GM12878 (cell line): ENCODE results near the gene ADAM15. TPM values are rescaled to one million over a fixed set of nuclear protein-coding genes. Genes with fewer than 3 reads are reported as not detected.

ENCODE experiments used
- CBFB ChIP-seq: IDR thresholded peaks from 2 replicates; pipeline ENCODE4 v1.6.1; 2016; ENCODE audit warnings: antibody characterized with exemption, low read depth
- CBX5 ChIP-seq: sonication (generic); IDR thresholded peaks from 2 replicates; pipeline ENCODE4 v1.6.1; 2016; ENCODE audit warnings: low read depth, moderate library complexity, mild to moderate bottlenecking, inconsistent platforms
- CEBPZ ChIP-seq: fragments of 150-350 bp; IDR thresholded peaks from 2 replicates; pipeline ENCODE4 v1.6.1; 2016; ENCODE audit warnings: low read depth, low read length
- MYC ChIP-seq: IDR thresholded peaks from 2 replicates; pipeline ENCODE4 v1.6.1; 2011; ENCODE audit warnings: mild to moderate bottlenecking, low read length, moderate library complexity, inconsistent platforms; ENCODE audit not compliant: insufficient read depth, insufficient replicate concordance, insufficient read length, severe bottlenecking
- SREBF1 ChIP-seq: IDR thresholded peaks from 2 replicates; pipeline ENCODE4 v1.6.1; 2012; ENCODE audit warnings: mild to moderate bottlenecking, low read length
- TARDBP ChIP-seq: IDR thresholded peaks from 2 replicates; pipeline ENCODE4 v1.6.1; 2016; ENCODE audit warnings: borderline replicate concordance
- WRNIP1 ChIP-seq: IDR thresholded peaks from 2 replicates; pipeline ENCODE4 v1.6.1; 2011; ENCODE audit warnings: low read depth, low read length, improper control_type of control experiment, borderline replicate concordance
- ZBTB4 ChIP-seq: fragments of 450-650 bp; formaldehyde crosslinking; IDR thresholded peaks from 2 replicates; pipeline ENCODE4 v1.4.0; 2022; ENCODE audit warnings: mild to moderate bottlenecking, moderate library complexity
- polyA plus RNA-seq, 11 experiments: library from polyadenylated mRNA; depleted of rRNA in 4 of 11; unstranded in 6 of 11; stranded (reverse) in 5 of 11; fragments of >200 nt; fragmentation: Nextera tagmentation in 4 of 11; fragmentation: Illumina TruSeq in 1 of 11; extraction: Ambion mirVana in 4 of 11; extraction: Trizol in 1 of 11; gene quantifications; 1 replicate in 1 of 11; 2 replicates in 10 of 11; pipeline versions ENCODE4 v1.2.1 to v1.2.3, GENCODE V29; 2011 to 2016; ENCODE audit warnings: inconsistent platforms in 2 of 11, missing spikeins in 2 of 11, low read depth in 1 of 11
- total RNA-seq, 4 experiments: library from RNA; depleted of rRNA in 3 of 4; stranded (reverse); fragments of >200 nt in 3 of 4; fragmentation: Illumina TruSeq in 1 of 4; extraction: Trizol in 1 of 4; gene quantifications; 2 replicates each; pipeline versions ENCODE4 v1.2.1 to v1.2.3, GENCODE V29; 2013 to 2021

Gene ADAM15
- total and polyA plus RNA-seq, 10 of the 15 experiments (the other 5 are each of a cell fraction or from before 2014, with no cell fraction given), result 0.29 to 38.8 (median 14.7) TPM

DNA sequence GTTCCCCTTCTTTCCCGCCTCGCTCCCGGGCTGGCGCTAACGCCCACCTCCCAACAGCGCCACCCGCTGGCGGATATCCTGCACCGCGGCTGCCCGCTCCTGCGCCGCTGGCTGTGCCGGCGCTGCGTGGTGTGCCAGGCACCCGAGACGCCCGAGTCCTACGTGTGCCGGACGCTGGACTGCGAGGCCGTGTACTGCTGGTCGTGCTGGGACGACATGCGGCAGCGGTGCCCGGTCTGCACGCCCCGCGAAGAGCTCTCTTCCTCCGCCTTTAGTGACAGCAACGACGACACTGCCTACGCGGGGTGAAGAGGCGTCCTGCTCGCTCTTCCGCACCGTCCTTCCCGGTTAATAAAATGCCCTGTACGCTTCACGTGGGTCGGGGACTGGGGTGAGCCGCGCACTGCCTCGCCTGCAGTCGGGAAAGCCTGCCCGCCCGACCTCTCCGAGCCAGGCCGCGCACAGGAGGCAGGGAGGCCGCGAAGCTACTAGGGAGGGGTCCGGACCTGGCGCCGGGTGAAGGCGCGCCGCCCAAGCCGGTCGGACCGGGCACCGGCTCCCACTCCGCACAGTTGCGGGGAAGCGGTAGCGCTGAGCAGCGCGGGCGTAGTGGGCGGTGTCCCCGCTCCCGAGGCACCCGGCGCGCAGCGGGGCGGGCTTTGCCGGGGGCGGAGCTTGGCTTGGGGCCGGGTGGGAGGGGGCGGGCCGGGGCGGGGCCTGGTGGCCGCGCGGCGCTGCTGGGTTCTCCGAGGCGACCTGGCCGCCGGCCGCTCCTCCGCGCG is at the start of gene ADAM15 (continued):
- TF ChIP-seq CEBPZ, result no peak
- no peak for TF ChIP-seq CBX5
- 0 out of 2 replicates have a peak, but pooled peaks have one; percentile 14 for TF ChIP-seq TARDBP
- no peak for TF ChIP-seq CBFB
- TF ChIP-seq WRNIP1, result no peak
- no peak for TF ChIP-seq SREBF1
- TF ChIP-seq ZBTB4 (CRISPR knock-in tag), result no peak
- no peak for TF ChIP-seq MYC
